Prostate gland (tissue), 2 donors: ENCODE data around the gene SAP30L.

ENCODE experiments used
- CTCF ChIP-seq, 4 experiments: fragments of 200-600 bp in 2 of 4; fragments of 450-650 bp in 2 of 4; sonication (generic) in 2 of 4; IDR thresholded peaks; 1 replicate in 3 of 4; 2 replicates in 1 of 4; pipeline ENCODE4 v1.5.1; 2016 to 2019; ENCODE audit warnings: antibody characterized with exemption in 4 of 4, mild to moderate bottlenecking in 2 of 4, moderate library complexity in 2 of 4
- POLR2A ChIP-seq: fragments of 450-650 bp; IDR thresholded peaks from one replicate; pipeline ENCODE4 v1.6.1; 2016; ENCODE audit warnings: antibody characterized with exemption, mild to moderate bottlenecking
- POLR2AphosphoS5 ChIP-seq: sonication (generic); formaldehyde crosslinking; IDR thresholded peaks from one replicate; pipeline ENCODE4 v1.6.1; 2017; ENCODE audit warnings: antibody characterized with exemption

GRCh38 chr5:154406231-154406630, 39.6 kb upstream of the SAP30L start:
- no peak for TF ChIP-seq CTCF (IDR thresholded peaks at IDR 0.05)
- TF ChIP-seq POLR2A: no peak
- no peak for TF ChIP-seq POLR2AphosphoS5
